Astrocyte (in vitro differentiated cells and primary cell): Measurements from ENCODE around the gene NR6A1. TPM values are rescaled to one million over a fixed set of nuclear protein-coding genes. Genes with fewer than 3 reads are reported as not detected.

Source experiments
- DNase-seq: peaks from one replicate; pipeline ENCODE4 v3.0.0-alpha.2; 2010; ENCODE audit warnings: low read depth
- FAIRE-seq: peaks from 2 replicates; lab custom pipeline; 2011; peaks lifted over from hg19 to GRCh38; lab: Jason Lieb, UNC
- H2AFZ ChIP-seq: 2 replicates; pipeline ENCODE4 v1.6.0; 2012; ENCODE audit warnings: low read depth, low read length, inconsistent platforms
- H3K27ac ChIP-seq: 2 replicates; pipeline ENCODE4 v1.5.1; 2011; ENCODE audit warnings: low read depth, low read length, inconsistent platforms
- H3K27me3 ChIP-seq: 2 replicates; pipeline ENCODE4 v1.6.0; 2011; ENCODE audit warnings: low read length, inconsistent platforms; ENCODE audit not compliant: insufficient read depth
- H3K36me3 ChIP-seq: 2 replicates; pipeline ENCODE4 v1.5.1; 2011; ENCODE audit warnings: low read length, inconsistent platforms; ENCODE audit not compliant: insufficient read depth
- H3K4me1 ChIP-seq: 2 replicates; pipeline ENCODE4 v1.5.1; 2011; ENCODE audit warnings: low read length, inconsistent platforms; ENCODE audit not compliant: insufficient read depth
- H3K4me2 ChIP-seq: 2 replicates; pipeline ENCODE4 v1.6.0; 2012; ENCODE audit warnings: low read length, inconsistent platforms
- H3K4me3 ChIP-seq: 2 replicates; pipeline ENCODE4 v1.5.1; 2011; ENCODE audit warnings: low read depth, mild to moderate bottlenecking, low read length, inconsistent platforms; ENCODE audit not compliant: insufficient read depth
- H3K79me2 ChIP-seq: 2 replicates; pipeline ENCODE4 v1.6.0; 2012; ENCODE audit warnings: mild to moderate bottlenecking, low read length, inconsistent platforms; ENCODE audit not compliant: insufficient read depth
- H3K9ac ChIP-seq: 2 replicates; pipeline ENCODE4 v1.6.0; 2012; ENCODE audit warnings: mild to moderate bottlenecking, low read length, inconsistent platforms
- H3K9me3 ChIP-seq: 2 replicates; pipeline ENCODE4 v1.5.1; 2012; ENCODE audit warnings: low read depth, mild to moderate bottlenecking, low read length, inconsistent platforms; ENCODE audit not compliant: insufficient read depth
- H4K20me1 ChIP-seq: 2 replicates; pipeline ENCODE4 v1.6.0; 2012; ENCODE audit warnings: low read length, inconsistent platforms; ENCODE audit not compliant: insufficient read depth
- H3K27ac Mint-ChIP-seq: one replicate; pipeline ENCODE4 v1.8.0; 2021; ENCODE audit warnings: mild to moderate bottlenecking, mixed read lengths; ENCODE audit not compliant: unreplicated experiment
- H3K27me3 Mint-ChIP-seq: one replicate; pipeline ENCODE4 v1.8.0; 2021; ENCODE audit warnings: low read depth, mixed read lengths; ENCODE audit not compliant: unreplicated experiment
- H3K36me3 Mint-ChIP-seq: one replicate; pipeline ENCODE4 v1.8.0; 2021; ENCODE audit warnings: low read depth, mixed read lengths; ENCODE audit not compliant: unreplicated experiment
- H3K4me1 Mint-ChIP-seq: one replicate; pipeline ENCODE4 v1.8.0; 2021; ENCODE audit warnings: low read depth, mixed read lengths; ENCODE audit not compliant: unreplicated experiment
- H3K4me3 Mint-ChIP-seq: one replicate; pipeline ENCODE4 v1.8.0; 2021; ENCODE audit warnings: mild to moderate bottlenecking, moderate library complexity, mixed read lengths; ENCODE audit not compliant: unreplicated experiment
- H3K9me3 Mint-ChIP-seq: one replicate; pipeline ENCODE4 v1.8.0; 2021; ENCODE audit warnings: mild to moderate bottlenecking, mixed read lengths; ENCODE audit not compliant: unreplicated experiment
- CTCF ChIP-seq: IDR thresholded peaks from 2 replicates; pipeline ENCODE4 v1.5.1; 2011; ENCODE audit warnings: low read depth, mild to moderate bottlenecking, inconsistent platforms, low read length, moderate library complexity; ENCODE audit not compliant: insufficient read depth
- EZH2 ChIP-seq: IDR thresholded peaks from 2 replicates; pipeline ENCODE4 v1.6.1; 2012; ENCODE audit warnings: mild to moderate bottlenecking, low read length, inconsistent platforms; ENCODE audit not compliant: insufficient read depth
- total RNA-seq: library from RNA; stranded (reverse); gene quantifications from 2 replicates; pipeline ENCODE4 v1.2.1, GENCODE V29; 2021

Gene NR6A1
- total RNA-seq, 1 donor from 2014 or later = 20.8 TPM

- Mint-ChIP-seq H3K36me3 (peaks cover 9% of the 10 kb centered on the region), H3K4me1 (peaks cover 34% of the 10 kb centered on the region), H3K27me3 (no peaks in the 10 kb centered on the region), H3K4me3 (no peak overlapping the region), H3K9me3 (peaks cover 2% of the 10 kb centered on the region), H3K27ac (peak overlapping the region; percentile 73)
- no peak for TF ChIP-seq CTCF
- TF ChIP-seq EZH2 = no peak
- Histone ChIP-seq H3K9me3 (no peaks in the 10 kb centered on the region), H3K4me3 (no peak overlapping the region), H3K4me1 (peaks cover 21% of the 10 kb centered on the region), H3K4me2 (peak overlapping the region; percentile 19), H2AFZ (no peak overlapping the region), H3K36me3 (peaks cover 2% of the 10 kb centered on the region), H3K27ac (peak overlapping the region; percentile 62), H3K27me3 (no peaks in the 10 kb centered on the region), H3K9ac (peak overlapping the region; percentile 33), H3K79me2 (peaks cover 13% of the 10 kb centered on the region), H4K20me1 (peaks cover 3% of the 10 kb centered on the region)
- FAIRE-seq (no peak), DNase-seq (no peak)
Measured at GRCh38 chr9:124708074-124708473, 63.0 kb downstream of the NR6A1 start.

DNA sequence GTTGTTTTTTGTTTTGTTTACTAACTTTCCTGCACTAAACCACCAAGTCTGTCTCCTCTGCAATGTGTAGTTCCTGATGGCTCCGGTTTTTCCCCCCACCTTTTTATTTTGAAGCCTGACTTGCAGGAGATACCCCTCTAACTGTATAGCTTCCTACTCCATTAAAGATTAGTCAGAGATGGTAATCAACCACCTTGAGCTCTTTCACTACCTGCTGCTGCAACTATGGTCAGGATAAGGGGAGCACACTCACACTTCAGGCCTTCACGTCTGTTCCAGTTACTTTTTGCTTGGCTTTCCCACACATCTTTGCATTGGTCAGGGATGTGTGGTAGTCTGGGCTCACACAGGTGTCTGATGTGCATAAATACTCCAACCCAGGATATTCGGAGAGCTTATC lies 63.4 kb downstream of the NR6A1 start:
- no peak overlapping the region for H3K4me3 Mint-ChIP-seq
- peaks cover 3% of the 10 kb centered on the region for H4K20me1 ChIP-seq
- H3K4me1 ChIP-seq = peaks cover 21% of the 10 kb centered on the region
- no peak overlapping the region for H2AFZ ChIP-seq
- peak overlapping the region; percentile 33 for H3K9ac ChIP-seq
- DNase-seq = no peak
- no peaks in the 10 kb centered on the region for H3K27me3 ChIP-seq
- H3K27ac ChIP-seq = peak overlapping the region; percentile 62
- H3K4me2 ChIP-seq = no peak overlapping the region
- peaks cover 2% of the 10 kb centered on the region for H3K36me3 ChIP-seq
- TF ChIP-seq CTCF (no peak), EZH2 (no peak)
- H3K4me1 Mint-ChIP-seq = peaks cover 34% of the 10 kb centered on the region
- H3K9me3 ChIP-seq = no peaks in the 10 kb centered on the region
- peak overlapping the region; percentile 73 for H3K27ac Mint-ChIP-seq
- peaks cover 13% of the 10 kb centered on the region for H3K36me3 Mint-ChIP-seq
- H3K79me2 ChIP-seq = peaks cover 13% of the 10 kb centered on the region
- no peak for FAIRE-seq
- H3K9me3 Mint-ChIP-seq = peaks cover 2% of the 10 kb centered on the region
- H3K4me3 ChIP-seq = no peak overlapping the region
- H3K27me3 Mint-ChIP-seq = no peaks in the 10 kb centered on the region

GRCh38 chr9:124706685-124707084 lies 64.4 kb downstream of the NR6A1 start:
- no peaks in the 10 kb centered on the region for H3K9me3 ChIP-seq
- H3K36me3 Mint-ChIP-seq = peaks cover 17% of the 10 kb centered on the region
- H3K27ac ChIP-seq = no peak overlapping the region
- no peak overlapping the region for H3K4me3 Mint-ChIP-seq
- H3K36me3 ChIP-seq = peaks cover 2% of the 10 kb centered on the region
- peak overlapping the region; percentile 29 for H3K27ac Mint-ChIP-seq
- H3K9me3 Mint-ChIP-seq = peaks cover 2% of the 10 kb centered on the region
- DNase-seq = no peak
- no peak for FAIRE-seq
- peaks cover 34% of the 10 kb centered on the region for H3K4me1 Mint-ChIP-seq
- H3K4me1 ChIP-seq = peaks cover 21% of the 10 kb centered on the region
- H3K4me2 ChIP-seq = no peak overlapping the region
- no peaks in the 10 kb centered on the region for H4K20me1 ChIP-seq
- H3K27me3 Mint-ChIP-seq = no peaks in the 10 kb centered on the region
- no peak for TF ChIP-seq EZH2
- TF ChIP-seq CTCF = no peak
- no peak overlapping the region for H2AFZ ChIP-seq
- no peak overlapping the region for H3K4me3 ChIP-seq
- no peaks in the 10 kb centered on the region for H3K27me3 ChIP-seq
- H3K79me2 ChIP-seq = peaks cover 18% of the 10 kb centered on the region
- H3K9ac ChIP-seq = no peak overlapping the region
